Panc1 (cell line): Measurements from ENCODE around the gene UBE2K.

ENCODE experiments used
- CTCF ChIP-seq: fragments of 450-650 bp; IDR thresholded peaks from 2 replicates; pipeline ENCODE4 v1.5.1; 2017; ENCODE audit warnings: mild to moderate bottlenecking
- POLR2AphosphoS5 ChIP-seq: IDR thresholded peaks from 2 replicates; pipeline ENCODE4 v1.6.1; 2012; ENCODE audit warnings: mild to moderate bottlenecking, low read depth, low read length, moderate library complexity
- REST ChIP-seq, 2 experiments: IDR thresholded peaks; 2 replicates each; pipeline ENCODE4 v1.6.1; 2011 to 2012; ENCODE audit warnings: low read depth in 2 of 2, control low read depth in 1 of 2, low read length in 1 of 2, mild to moderate bottlenecking in 1 of 2, moderate library complexity in 1 of 2; ENCODE audit not compliant: insufficient read depth in 1 of 2

GRCh38 chr4:39698424-39699009 lies 581 bp downstream of the UBE2K start:
- TF ChIP-seq CTCF, result no peak
- TF ChIP-seq POLR2AphosphoS5, result no peak
- no peak for TF ChIP-seq REST (IDR thresholded peaks at IDR 0.05; ENCODE audit: insufficient read depth in 1 of 2, low read depth in 2 of 2, low read length in 1 of 2)
